MCF 10A (cell line): ENCODE data around the gene AAGAB. TPM values are rescaled to one million over a fixed set of nuclear protein-coding genes. Genes with fewer than 3 reads are reported as not detected.
"Not testable (repeated sequence)": the region's sequence is repeated elsewhere in the genome, so short reads cannot be mapped to it uniquely, and the experiment has no call there.

Source experiments
- BruUV-seq: library from RNA; stranded (reverse); fragments of 400-500 nt; replicated peaks from 2 replicates; lab custom pipeline; 2021; lab: Mats Ljungman, UMichigan
- CTCF ChIA-PET: fragments of 300-600 bp; sonication (Branson Sonifier 250); formaldehyde crosslinking; extraction: SDS; loops from one replicate; lab custom pipeline; 2021; ENCODE audit warnings: antibody characterized with exemption, inconsistent platforms; lab: Yijun Ruan, JAX
- POLR2A ChIA-PET: fragments of 300-600, 350-650 bp; sonication (Branson Sonifier 250); formaldehyde crosslinking; extraction: SDS; loops from one replicate; lab custom pipeline; 2020; ENCODE audit warnings: antibody characterized with exemption, inconsistent platforms; lab: Yijun Ruan, JAX
- DNase-seq: peaks from one replicate; pipeline ENCODE4 v3.0.0-alpha.2; 2018; ENCODE audit not compliant: unreplicated experiment
- H3K27ac Mint-ChIP-seq: one replicate; pipeline ENCODE4 v1.8.0; 2022; ENCODE audit warnings: mild to moderate bottlenecking, low read depth, mixed read lengths; ENCODE audit not compliant: unreplicated experiment
- H3K27me3 Mint-ChIP-seq: one replicate; pipeline ENCODE4 v1.8.0; 2022; ENCODE audit warnings: mixed read lengths; ENCODE audit not compliant: insufficient read depth, unreplicated experiment
- H3K36me3 Mint-ChIP-seq: one replicate; pipeline ENCODE4 v1.8.0; 2022; ENCODE audit warnings: mild to moderate bottlenecking, moderate library complexity, mixed read lengths; ENCODE audit not compliant: insufficient read depth, unreplicated experiment
- H3K4me1 Mint-ChIP-seq: one replicate; pipeline ENCODE4 v1.8.0; 2022; ENCODE audit warnings: mixed read lengths; ENCODE audit not compliant: insufficient read depth, unreplicated experiment
- H3K4me3 Mint-ChIP-seq: one replicate; pipeline ENCODE4 v1.8.0; 2022; ENCODE audit warnings: mild to moderate bottlenecking, moderate library complexity, mixed read lengths; ENCODE audit not compliant: unreplicated experiment
- H3K9me3 Mint-ChIP-seq: one replicate; pipeline ENCODE4 v1.8.0; 2022; ENCODE audit warnings: mixed read lengths; ENCODE audit not compliant: unreplicated experiment
- CTCF ChIP-seq: fragments of 200-600 bp; IDR thresholded peaks from one replicate; pipeline ENCODE4 v1.8.0; 2022; ENCODE audit warnings: antibody characterized with exemption, mild to moderate bottlenecking; ENCODE audit not compliant: unreplicated experiment
- intact Hi-C: fragments of 100-400 bp; cut with micrococcal nuclease; formaldehyde crosslinking; loops from 2 replicates; pipeline ENCODE4 v1.14.1; 2022
- total RNA-seq: library from RNA; stranded (reverse); gene quantifications from 2 replicates; pipeline ENCODE4 v1.2.3, GENCODE V29; 2022

AAGAB gene
- total RNA-seq, 1 experiment from 2014 or later: 52.7 TPM

DNA sequence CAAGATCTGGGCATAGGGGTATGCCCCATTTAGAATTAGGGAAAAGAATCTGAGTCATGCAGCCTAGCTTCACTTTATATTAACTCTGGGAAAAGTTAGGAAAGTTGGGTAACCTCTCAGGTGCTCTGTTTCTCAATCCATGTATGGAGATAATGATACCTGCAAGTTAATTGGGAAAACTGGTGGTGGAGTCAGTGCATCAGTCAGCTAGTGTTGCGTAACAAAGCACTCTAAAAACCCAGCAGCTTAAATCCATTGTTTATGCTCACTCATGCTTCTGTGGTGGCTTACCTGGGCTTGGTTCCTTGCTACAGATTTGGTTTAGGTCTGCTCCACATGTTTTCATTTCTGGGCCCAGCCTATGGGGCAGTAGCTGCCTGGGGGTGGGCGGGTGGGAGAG is 98.0 kb downstream of the AAGAB start:
- H3K9me3 Mint-ChIP-seq: no peaks in the 10 kb centered on the region
- intact Hi-C loops: no loop called here
- CTCF ChIA-PET: no interaction called here
- no TSS peak for BruUV-seq
- TF ChIP-seq CTCF: no peak
- POLR2A ChIA-PET: no interaction called here
- H3K4me1 Mint-ChIP-seq: no peaks in the 10 kb centered on the region
- H3K27me3 Mint-ChIP-seq: no peaks in the 10 kb centered on the region
- H3K36me3 Mint-ChIP-seq: peaks cover 10% of the 10 kb centered on the region
- no peak overlapping the region for H3K4me3 Mint-ChIP-seq
- peak; percentile 52 for DNase-seq
- no peak overlapping the region for H3K27ac Mint-ChIP-seq

- intact Hi-C loops: no loop called here
- peaks cover 11% of the 10 kb centered on the region for H3K4me1 Mint-ChIP-seq
Measured at GRCh38 chr15:67154249-67154648, 100.2 kb downstream of the AAGAB start.

GRCh38 chr15:67153044-67153443 is 101.4 kb downstream of the AAGAB start:
- H3K9me3 Mint-ChIP-seq, H3K27me3 Mint-ChIP-seq, DNase-seq, BruUV-seq, CTCF ChIA-PET, H3K4me3 Mint-ChIP-seq, intact Hi-C loops: not testable (repeated sequence)
- POLR2A ChIA-PET: interaction anchor here (1.3 kb wide), 1 partner anchor 55 kb away, joined by 3 read pairs; no protein-coding TSS in a partner anchor
- Mint-ChIP-seq H3K36me3 (peaks cover 14% of the 10 kb centered on the region), H3K27ac (peak overlapping the region; percentile 31), H3K4me1 (peaks cover 23% of the 10 kb centered on the region)

More at GRCh38 chr15:67154249-67154648, 100.2 kb downstream of the AAGAB start:
- no peak for TF ChIP-seq CTCF
- Mint-ChIP-seq H3K27ac (no peak overlapping the region), H3K27me3 (no peaks in the 10 kb centered on the region), H3K4me3 (no peak overlapping the region), H3K36me3 (peaks cover 10% of the 10 kb centered on the region), H3K9me3 (no peaks in the 10 kb centered on the region)
- DNase-seq: no peak
- ChIA-PET POLR2A (no interaction called here), CTCF (interaction anchor here (0.5 to 0.6 kb wide), 2 partner anchors 18 to 84 kb away, joined by 3 to 4 read pairs; no protein-coding TSS in a partner anchor)
- no TSS peak for BruUV-seq

GRCh38 chr15:67152429-67152828 is 102.0 kb downstream of the AAGAB start:
- ChIA-PET POLR2A (interaction anchor here (0.6 to 1.7 kb wide), 3 partner anchors 23 to 72 kb away, joined by 3 read pairs; no protein-coding TSS in a partner anchor), CTCF (interaction anchor here (0.6 kb wide), 1 partner anchor 48 kb away, joined by 3 read pairs; no protein-coding TSS in a partner anchor)
- no peaks in the 10 kb centered on the region for H3K27me3 Mint-ChIP-seq
- DNase-seq: no peak
- peaks cover 29% of the 10 kb centered on the region for H3K4me1 Mint-ChIP-seq
- H3K4me3 Mint-ChIP-seq: no peak overlapping the region
- TF ChIP-seq CTCF: no peak
- BruUV-seq: no TSS peak
- H3K9me3 Mint-ChIP-seq: no peaks in the 10 kb centered on the region
- intact Hi-C loops: no loop called here
- H3K27ac Mint-ChIP-seq: peak overlapping the region; percentile 31
- peaks cover 11% of the 10 kb centered on the region for H3K36me3 Mint-ChIP-seq

Other genes with a start within 250 kb of the AAGAB start
- gene SMAD3, start 189.1 kb downstream of the AAGAB start, total RNA-seq: 19.9 and 26.1 TPM in 2 replicates
- 4.4 and 5.0 TPM in 2 replicates for gene IQCH, start 125 bp upstream of the AAGAB start, total RNA-seq